IPS DF 19.7 (cell line): ENCODE measurements around the gene ZNF502.
"Not testable (repeated sequence)": the region's sequence is repeated elsewhere in the genome, so short reads cannot be mapped to it uniquely, and the experiment has no call there.

ENCODE experiments used
- DNase-seq: peaks from one replicate; pipeline ENCODE4 v3.0.0-alpha.2; 2013; ENCODE audit warnings: low read depth, low spot score

Gene ZNF502

DNA sequence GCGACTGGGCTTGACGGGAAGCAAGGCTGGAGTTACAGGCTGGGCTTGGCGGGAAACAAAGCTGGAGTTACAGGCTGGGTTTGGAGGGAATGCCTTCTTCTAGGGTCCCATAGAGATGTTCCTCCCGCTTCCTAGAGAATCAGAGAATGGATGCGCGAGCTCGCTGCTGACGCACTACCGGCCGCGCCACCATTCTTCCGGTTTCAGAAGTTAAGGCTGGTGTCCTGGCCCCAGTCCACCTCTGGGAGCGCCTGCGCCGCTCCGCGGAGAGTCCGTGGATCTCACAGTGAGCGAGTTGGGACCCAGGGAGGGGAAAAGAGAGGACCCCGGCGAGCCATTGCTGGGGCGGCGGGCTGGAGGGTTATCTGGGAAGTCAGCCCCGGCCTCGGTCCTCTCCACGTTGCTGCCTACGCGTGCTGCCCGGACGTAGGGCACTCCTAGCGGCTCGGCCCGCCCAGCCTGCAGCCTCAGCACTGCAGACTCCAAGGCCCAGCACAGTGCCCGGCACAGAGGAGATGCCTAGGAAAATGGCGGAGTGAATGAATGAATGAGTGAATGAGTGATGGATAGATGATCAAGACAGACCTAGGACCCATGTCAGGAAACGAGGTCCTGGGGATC, at the start of gene ZNF502:
Gene ZNF502 (plus strand): TSS at position 206 of the 621 bp plus-strand sequence. CDS start 7,602 bp downstream, outside the sequence.
- DNase-seq: peak; percentile 59

DNA sequence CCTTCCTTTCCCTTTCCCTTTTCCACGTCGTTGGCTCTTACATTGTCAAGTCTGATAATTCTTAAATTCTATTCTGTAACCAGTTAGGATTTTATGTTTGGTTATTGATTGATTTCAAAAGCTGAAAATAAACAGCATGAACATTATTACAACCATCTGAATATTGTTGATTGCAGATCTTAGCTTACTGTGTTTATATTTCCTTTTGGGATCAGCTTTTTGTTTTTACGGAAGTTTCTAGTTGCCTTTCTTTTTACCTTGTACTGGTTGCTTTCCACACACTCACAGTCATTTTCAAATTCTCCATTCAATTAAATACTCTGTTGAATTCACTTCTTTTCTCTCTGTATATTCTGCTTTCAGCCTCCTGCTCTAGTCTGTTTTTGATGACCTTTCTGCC, 47.3 kb upstream of the ZNF502 start:
- no peak for DNase-seq

DNA sequence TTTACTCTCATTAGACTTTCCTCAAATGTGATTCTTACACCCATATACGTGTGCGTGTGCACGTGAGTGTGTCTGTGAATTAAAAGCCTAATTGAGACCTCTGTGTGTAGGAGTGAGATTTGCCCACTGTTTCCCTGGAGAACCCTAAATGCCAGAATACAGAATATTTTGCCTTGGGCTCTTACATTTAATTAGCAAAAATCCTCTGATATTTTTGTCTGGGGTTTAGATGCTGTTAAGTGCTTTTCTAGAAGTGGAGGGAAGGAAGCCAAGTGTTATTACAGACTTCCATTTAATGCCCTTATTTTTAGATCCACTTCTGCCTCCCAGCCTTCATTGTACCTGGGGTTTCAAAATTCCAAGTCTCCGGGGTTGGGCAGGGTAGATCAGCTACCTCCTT, 46.1 kb upstream of the ZNF502 start:
- no peak for DNase-seq

DNA sequence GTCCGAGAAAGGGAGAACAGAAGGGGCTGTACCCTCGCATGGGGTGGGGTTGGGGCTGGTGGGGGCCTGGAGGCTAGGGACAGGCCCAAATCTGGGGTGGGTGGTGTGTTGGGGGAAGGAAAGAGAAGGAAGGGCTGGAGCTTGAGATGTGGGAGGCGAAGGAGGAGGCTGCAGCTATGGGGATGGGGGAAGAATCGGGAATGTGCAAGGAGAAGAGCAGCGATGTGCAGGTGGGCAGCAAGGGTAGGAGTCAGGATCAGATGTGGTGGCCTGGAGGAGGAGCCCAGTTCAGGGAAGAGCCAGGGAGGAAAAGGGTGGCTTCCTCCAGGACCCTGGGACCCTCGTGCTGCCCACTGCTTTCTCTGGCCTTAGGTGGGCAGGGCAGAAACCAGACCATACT, 42.7 kb upstream of the ZNF502 start:
- no peak for DNase-seq

DNA sequence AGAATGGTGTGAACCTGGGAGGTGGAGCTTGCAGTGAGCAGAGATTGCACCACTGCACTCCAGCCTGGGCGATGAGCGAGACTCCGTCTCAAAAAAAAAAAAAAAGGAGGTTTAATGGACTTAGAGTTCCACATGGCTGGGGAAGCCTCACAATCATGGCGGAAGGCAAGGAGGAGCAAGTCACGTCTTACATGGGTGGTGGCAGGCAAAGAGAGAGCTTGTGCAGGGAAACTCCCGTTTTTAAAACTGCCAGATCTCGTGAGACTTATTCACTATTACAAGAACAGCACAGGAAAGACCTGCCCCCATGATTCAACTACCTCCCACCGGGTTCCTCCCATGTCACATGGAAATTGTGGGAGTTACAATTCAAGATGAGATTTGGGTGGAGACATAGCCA, 39.0 kb upstream of the ZNF502 start:
- DNase-seq: not testable (repeated sequence)

DNA sequence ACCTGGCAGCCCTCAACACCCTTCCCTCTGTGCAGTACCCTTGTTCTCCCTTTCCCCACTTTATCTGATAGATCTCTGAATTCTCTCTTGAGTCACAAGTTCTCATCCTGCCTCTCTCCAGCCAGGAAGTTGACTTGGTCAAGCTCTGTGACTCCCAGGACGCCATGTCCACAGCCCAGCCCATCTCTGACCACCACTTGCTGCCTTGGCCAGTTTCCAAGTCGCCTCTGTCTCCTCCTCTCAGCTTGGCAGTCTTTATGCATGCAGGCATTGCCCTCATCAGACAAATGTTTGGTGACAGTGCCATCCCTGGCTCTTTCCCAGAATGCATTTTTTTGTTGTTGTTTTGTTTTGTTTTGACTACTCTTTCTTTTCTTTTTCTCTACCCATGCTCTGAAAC, 38.2 kb upstream of the ZNF502 start:
- DNase-seq: no peak

DNA sequence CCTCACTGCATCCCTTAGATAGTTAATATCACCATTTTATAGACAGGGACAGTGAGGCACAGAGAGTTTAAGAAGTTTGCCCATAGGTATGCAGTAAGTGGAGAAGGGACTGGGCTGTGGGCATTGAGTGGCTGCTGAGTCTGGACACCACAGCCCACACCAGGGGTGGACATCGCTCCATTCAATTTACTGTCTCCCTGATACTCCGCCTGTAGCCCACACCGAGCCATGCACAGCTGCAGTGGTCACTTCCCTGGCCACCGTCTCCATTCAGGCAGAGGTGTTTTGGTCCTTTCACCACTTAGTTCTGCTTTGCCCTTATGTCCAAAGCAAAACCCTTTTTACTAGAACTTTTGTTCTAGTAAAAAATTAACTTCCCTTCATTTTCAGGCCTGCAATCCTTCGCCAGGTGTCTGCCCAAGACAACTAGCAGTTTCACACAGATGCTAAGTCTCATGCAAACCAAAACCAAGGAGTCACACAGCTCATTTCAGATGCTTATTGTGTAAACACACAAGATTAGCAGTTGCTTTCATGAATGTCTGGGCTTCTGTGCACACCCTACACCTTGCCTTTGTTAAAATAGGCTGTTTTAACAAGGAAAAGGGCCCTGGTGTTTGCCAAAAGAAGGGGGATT, 33.9 kb upstream of the ZNF502 start:
- DNase-seq: no peak

DNA sequence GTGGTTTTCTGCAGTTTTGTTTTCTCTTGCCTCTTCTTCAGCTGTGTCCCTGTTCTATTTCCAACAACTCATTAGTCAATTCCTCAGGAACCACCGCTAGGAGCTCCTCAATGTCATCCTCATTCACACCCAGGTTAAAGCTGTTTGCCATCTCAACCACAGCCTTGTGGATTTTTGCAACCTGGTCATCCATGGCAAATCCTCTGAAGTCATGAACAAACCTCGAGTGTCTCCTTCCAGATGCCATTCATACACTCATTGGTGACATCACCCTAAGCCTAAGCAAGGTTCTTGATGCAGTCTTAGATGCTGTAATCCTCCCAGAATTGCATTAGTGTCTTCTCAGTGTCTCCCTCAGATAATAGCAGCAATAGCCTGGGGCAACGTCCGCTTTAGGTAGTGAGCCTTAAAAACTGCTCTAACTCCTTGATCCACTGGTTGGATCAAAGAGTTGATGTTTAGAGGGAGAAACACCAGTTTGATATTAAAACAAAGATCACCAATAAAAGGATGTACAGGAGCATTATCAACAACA, 31.5 kb upstream of the ZNF502 start:
- no peak for DNase-seq

DNA sequence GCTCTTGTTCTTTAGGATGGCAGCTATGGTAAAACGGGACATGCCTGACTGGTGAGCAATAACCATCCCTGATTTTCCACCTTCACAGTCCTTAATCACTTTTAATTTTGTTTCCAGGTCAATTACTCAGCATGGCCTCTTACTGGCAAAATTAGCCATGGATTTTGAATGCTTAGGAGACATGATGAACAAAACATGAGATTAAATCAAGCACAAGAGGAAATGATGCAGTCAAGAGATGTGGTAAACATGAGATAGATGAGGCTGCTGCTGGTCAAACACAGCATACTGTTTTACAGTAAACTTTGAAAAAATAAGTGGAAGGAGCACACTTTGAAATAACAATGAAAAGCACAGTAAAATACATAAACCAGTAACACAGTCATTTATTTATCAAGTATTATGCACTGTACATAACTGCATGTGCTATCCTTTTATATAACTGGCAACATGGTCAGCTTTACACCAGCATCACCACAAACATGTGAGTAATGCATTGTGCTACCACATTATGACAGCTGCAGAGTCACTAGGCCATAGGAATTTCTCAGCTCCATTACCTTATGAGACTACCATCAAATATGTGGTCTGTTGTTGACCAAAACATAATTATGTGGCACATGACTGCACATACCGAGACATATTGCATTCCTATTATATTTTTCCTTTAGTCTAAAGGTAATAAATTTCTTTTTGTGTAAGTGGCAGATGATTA, 30.1 kb upstream of the ZNF502 start:
- DNase-seq: no peak

DNA sequence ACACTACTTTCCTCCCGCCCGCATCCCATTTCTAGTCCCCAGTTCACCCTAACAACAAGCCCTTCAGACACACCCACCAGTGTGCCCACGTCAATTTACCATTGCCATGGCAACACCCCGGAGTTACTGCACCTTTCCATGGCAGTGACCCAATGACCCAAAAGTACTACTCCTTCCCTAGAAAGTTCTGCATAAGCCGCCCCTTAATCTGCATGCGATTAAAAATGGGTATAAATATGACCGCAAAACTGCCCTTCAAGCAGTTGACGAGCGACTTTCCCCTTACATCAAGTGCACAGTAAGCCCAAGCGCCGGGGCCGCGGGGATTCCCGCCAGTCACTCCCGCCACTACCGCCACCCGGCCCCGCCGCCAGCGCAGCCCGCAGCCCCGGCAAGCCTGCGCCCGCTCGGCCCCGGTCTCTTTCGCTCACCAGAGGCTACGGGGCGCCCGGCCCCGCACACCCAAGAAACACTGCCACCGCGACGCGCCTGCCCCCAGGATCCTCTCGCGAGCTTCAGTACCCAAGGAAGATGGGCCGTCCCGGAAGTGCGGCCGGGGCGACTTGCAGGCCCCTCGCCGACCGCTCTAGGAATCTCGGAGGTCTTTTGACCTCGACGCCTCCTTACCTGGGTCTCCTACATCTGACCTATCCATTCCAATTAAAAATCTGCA, 27.2 kb upstream of the ZNF502 start:
- peak; percentile 17 for DNase-seq

DNA sequence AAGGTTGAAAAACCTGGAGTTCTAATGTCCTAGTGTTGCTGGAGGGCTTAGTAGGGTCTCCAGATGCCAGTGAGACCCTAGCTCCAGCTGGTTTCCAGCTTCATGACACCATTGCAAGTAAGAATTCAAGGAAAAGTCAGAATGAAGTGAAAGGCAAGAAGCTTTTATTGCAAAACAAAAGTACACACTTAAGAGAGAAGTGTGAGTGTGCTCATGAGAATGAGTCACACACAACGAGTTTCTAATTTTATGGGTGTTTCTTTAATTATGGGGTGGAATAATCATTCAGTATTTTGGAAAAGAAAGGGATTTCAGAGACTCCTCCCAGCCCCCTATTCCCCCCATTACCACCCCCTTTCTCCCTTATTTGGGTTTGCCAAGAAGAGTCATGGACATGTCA, 24.6 kb upstream of the ZNF502 start:
- DNase-seq: no peak

DNA sequence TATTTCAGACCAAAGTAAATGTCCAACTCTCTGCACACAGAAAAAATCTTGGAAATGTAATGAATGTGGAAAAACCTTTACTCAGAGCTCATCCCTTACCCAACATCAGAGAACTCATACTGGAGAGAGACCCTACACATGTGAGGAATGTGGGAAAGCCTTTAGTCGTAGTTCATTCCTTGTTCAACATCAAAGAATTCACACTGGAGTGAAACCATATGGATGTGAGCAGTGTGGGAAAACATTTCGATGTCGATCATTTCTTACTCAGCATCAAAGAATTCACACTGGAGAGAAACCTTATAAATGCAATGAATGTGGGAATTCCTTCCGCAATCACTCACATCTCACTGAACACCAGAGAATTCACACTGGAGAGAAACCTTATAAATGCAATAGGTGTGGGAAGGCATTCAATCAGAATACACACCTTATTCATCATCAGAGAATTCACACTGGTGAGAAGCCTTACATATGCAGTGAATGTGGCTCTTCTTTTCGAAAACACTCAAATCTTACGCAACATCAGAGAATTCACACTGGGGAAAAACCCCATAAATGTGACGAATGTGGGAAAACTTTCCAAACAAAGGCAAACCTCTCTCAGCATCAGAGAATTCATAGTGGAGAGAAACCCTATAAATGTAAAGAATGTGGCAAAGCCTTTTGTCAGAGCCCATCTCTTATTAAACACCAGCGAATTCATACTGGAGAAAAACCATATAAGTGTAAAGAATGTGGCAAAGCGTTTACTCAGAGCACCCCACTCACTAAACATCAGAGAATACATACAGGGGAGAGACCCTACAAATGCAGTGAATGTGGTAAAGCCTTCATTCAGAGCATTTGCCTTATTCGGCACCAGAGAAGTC, 9.0 kb downstream of the ZNF502 start:
- DNase-seq: no peak

DNA sequence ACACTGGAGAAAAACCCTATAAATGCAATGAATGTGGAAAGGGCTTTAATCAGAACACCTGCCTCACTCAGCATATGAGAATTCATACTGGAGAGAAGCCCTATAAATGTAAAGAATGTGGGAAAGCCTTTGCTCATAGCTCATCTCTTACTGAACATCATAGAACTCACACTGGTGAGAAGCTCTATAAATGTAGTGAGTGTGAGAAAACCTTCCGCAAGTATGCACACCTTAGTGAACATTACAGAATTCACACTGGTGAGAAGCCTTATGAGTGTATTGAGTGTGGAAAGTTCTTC, 9.6 kb downstream of the ZNF502 start:
- no peak for DNase-seq

DNA sequence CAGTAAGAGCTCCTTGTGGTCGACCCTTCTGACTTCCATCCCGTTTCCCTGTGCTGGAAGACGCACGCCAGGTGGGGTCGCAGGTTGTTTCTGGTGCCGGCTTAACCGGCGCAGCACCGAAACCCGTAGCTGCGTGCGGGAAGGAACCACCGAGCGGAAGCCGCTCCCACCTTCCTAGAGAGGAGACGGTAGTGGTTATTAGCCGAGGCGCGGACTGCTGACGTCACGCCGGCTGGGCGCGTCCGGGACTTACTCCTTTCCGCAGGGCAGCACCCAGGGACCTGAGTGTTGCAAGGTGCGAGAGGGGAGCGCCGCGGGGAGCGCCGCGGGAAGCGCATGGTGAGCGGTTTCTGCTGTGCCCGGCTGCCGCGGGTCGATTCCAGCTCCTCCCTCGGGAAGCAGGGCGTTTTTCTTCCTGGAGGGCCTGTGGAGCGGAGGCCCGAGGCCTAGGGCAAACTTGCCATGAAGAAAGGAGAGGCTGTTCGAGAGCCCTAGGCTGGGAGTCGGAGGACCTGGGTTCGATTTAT, 17.0 kb downstream of the ZNF502 start, which contains the start of gene ZNF501:
Gene ZNF501 (plus strand): TSS at position 252 of the 527 bp plus-strand sequence. CDS start 4,787 bp downstream, outside the sequence.
- peak; percentile 91 for DNase-seq

DNA sequence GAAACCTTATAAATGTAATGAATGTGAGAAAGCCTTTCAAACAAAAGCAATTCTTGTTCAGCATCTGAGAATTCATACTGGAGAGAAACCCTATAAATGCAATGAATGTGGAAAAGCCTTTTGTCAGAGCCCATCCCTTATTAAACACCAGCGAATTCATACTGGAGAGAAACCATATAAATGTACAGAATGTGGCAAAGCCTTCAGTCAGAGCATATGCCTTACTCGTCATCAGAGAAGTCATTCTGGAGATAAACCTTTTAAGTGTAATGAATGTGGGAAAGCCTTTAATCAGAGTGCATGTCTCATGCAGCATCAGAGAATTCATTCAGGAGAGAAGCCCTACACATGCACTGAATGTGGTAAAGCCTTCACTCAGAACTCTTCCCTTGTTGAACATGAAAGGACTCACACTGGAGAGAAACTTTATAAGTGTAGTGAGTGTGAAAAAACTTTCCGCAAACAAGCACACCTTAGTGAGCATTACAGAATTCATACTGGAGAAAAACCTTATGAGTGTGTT, 22.2 kb downstream of the ZNF502 start:
- no peak for DNase-seq

DNA sequence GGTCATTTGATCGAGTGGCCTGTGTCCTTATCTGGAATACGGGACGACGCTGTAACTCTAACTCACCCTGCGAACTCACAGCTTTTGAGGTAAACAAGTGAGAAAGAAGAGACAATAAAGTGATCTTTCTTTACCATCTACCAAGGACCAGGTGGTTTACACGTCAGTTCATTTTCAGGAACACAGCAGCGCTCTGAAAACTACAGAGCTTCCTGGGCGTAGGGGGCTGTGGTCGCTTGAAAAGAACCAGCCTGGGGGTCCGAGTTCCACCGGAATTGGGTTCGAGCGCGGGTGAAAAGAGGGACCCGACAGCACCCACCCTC, 48.6 kb downstream of the ZNF502 start:
- DNase-seq: no peak

DNA sequence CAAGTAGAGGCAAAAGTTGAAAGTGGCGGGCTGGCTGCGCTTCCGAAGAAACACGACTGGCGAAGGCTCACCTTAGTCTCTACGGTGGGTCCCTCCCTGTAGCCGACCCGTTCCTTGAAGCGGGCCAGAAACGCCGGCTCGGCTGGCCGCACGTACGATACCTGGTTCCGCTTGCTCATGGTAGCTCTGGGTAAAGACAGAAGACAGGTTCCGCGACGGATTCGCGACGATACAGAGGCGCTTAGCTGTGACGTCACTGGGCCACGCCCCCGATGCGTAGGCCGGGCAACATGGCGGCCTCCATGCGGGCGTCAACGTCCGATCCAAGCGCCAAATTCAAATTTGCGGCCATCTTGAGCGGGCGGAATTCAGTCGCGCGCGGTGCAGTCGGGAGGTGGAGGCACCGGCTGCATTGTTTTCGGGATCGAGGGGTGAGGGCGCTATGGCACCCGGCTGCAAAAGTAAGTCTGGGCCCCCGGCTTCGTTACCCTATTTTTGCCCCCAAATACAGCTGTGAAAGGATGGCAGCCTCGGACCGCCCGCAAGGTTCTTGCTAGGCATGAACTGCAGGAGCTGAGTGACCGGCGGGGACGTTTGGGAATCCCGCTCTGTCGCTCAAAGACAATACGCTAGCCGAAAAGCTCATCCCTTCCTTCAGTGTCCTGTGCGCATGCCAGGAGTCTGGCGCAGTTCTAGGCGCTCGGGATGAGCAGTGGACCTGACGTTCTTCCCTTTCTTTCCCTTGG, 49.1 kb downstream of the ZNF502 start, which contains the start of the genes KIAA1143 and KIF15:
Gene KIAA1143 (minus strand): TSS at position 196 of the 746 bp plus-strand sequence. CDS start 17 bp downstream, at position 179.
Gene KIF15 (plus strand): TSS at position 371 of the 746 bp plus-strand sequence. CDS start 72 bp downstream, at position 443.
- peak; percentile 77 for DNase-seq

DNA sequence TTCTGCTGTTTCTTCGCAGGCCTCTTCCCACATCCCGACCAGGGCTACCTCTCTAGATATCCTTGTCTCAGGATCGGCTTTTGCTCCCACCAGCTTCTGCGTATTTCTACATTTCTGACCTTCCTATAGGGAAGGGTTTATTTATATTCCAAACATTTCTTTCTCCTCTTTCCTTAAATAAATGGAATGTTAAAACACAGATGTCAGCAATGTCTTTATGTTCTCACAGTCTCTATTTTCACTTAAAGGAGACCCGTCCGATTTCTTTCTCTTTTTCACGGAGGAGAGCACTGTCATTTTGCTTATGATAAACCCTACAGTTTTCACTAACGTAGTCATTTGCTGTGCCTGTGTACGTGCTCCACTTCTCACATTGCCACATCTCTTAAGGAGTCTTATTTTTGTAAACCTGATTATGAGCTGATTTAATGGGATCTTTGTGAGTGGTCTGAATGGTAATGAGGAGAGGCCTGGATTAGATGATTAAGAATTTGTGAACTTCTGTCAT, 49.8 kb downstream of the ZNF502 start:
- no peak for DNase-seq

DNA sequence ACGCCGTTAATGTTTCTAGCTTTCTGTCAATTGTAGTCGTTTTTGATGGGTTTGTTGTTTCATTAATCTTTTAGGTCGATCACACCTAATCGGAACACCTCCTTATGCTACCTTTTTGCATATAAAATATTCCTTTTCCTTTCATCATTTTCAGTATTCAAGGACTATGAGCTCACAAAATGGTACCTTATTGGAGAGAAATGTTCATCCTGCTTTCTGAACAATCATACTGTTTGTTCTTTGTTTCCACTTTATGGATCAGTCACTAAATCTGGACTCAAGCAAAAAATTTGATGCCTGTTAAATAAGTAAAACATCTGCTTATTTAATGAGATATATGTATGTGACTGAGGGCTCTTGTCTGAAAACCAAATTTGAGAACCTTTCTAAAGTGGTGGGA, 50.2 kb downstream of the ZNF502 start:
- DNase-seq: no peak

DNA sequence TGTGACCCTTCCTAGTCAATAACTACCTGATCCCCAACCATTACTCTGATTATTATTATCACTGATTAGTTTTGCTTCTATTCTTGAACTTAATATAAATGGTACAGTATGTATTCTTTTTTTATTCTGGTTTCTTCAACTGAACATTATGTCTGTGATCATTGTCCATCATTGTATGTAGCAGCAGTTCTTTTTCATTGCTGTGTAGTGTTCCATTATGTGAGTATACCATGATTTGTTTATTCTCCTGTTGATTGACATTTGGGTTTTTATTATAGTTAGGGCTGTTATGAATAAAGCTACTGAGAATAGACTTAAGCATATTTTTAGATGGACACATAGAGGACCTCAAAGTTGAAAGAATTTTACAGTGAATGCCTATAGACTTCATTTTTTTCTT, 51.8 kb downstream of the ZNF502 start:
- no peak for DNase-seq
